ENCODE results near the gene ZNF652.

Gene ZNF652

GRCh38 chr17:49387498-49388289 is 25.6 kb upstream of the ZNF652 start:
- no peaks in the 10 kb centered on the region for H3K36me3 ChIP-seq
- no peak for DNase-seq
- no peak overlapping the region for H3K4me3 ChIP-seq (ENCODE audit: low read depth, low read length)

DNA sequence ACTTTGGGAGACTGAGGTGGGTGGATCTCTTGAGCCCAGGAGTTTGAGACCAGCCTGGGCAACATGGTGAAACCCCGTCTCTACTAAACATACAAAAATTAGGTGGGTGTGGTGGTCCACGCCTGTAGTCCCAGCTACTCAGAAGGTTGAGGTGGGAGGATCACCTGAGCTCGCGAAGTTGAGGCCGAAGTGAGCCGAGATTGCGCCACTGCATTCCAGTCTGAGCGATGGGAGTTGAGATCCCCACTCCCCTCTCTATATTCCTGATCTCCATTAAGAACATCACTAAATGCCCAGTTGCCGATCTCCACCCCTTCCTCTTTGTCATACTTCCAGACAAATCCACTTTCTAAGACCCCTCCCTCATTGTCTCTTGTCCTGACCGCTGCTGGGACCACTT is 24.3 kb upstream of the ZNF652 start:
- DNase-seq: no peak
- H3K4me3 ChIP-seq (ENCODE audit: low read depth, low read length): no peak overlapping the region
- peaks cover 13% of the 10 kb centered on the region for H3K4me1 ChIP-seq
- TF ChIP-seq, protein P1, sequence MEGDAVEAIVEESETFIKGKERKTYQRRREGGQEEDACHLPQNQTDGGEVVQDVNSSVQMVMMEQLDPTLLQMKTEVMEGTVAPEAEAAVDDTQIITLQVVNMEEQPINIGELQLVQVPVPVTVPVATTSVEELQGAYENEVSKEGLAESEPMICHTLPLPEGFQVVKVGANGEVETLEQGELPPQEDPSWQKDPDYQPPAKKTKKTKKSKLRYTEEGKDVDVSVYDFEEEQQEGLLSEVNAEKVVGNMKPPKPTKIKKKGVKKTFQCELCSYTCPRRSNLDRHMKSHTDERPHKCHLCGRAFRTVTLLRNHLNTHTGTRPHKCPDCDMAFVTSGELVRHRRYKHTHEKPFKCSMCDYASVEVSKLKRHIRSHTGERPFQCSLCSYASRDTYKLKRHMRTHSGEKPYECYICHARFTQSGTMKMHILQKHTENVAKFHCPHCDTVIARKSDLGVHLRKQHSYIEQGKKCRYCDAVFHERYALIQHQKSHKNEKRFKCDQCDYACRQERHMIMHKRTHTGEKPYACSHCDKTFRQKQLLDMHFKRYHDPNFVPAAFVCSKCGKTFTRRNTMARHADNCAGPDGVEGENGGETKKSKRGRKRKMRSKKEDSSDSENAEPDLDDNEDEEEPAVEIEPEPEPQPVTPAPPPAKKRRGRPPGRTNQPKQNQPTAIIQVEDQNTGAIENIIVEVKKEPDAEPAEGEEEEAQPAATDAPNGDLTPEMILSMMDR (IDR thresholded peaks at IDR 0.05; ENCODE audit: low read depth, low read length): no peak
- H3K36me3 ChIP-seq: no peaks in the 10 kb centered on the region
- no peaks in the 10 kb centered on the region for H3K27me3 ChIP-seq
- no peaks in the 10 kb centered on the region for H3K9me3 ChIP-seq

More at GRCh38 chr17:49387498-49388289, 25.6 kb upstream of the ZNF652 start:
- peaks cover 13% of the 10 kb centered on the region for H3K4me1 ChIP-seq
- H3K27me3 ChIP-seq: no peaks in the 10 kb centered on the region
- H3K9me3 ChIP-seq: no peaks in the 10 kb centered on the region
- TF ChIP-seq, protein P1 (IDR thresholded peaks at IDR 0.05; ENCODE audit: low read depth, low read length): no peak

DNA sequence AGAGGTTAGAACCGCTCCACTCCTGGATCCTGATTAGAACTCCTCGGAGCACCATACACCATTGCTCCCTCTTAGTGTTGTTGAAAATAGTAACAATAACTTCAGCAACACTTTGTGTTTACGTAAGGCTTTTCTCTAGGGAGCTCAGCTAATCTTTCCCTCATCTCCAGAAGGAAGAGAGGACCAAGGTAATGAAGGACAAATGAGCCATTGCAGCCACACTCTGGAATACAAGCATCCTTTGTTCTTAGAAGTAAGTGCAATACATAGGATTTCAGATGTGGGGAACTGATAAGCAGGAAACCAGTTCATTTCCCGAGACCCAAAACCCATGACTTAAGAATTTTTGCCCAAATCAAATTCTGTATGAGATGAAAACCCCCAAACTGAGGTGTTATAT is 22.9 kb upstream of the ZNF652 start:
- Histone ChIP-seq H3K9me3 (no peaks in the 10 kb centered on the region), H3K4me3 (ENCODE audit: low read depth, low read length) (no peak overlapping the region), H3K36me3 (no peaks in the 10 kb centered on the region), H3K4me1 (peaks cover 2% of the 10 kb centered on the region; the same call in 1 of the 2 replicates), H3K27me3 (no peaks in the 10 kb centered on the region)
- DNase-seq: no peak
- TF ChIP-seq, protein P1 (IDR thresholded peaks at IDR 0.05; ENCODE audit: low read depth, low read length): no peak

DNA sequence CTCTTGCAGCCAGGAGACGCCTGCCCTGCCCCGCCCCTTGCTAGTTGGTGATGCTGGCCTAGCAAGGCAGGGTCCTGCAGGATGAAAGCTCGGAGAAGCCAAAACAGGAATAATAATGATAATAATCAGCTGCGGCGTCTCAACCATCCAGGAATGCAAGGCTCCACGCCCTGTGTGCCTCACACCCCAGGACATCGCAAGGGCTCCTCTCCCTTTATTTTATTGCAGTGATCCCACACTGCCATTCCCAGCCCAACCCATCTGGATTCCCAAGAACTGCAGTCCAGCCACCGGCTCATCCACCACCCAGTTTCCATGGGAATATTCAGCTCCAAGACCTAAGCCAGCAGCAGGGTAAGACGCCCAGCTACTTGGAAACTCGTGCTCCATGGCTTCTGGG is 21.0 kb upstream of the ZNF652 start:
- no peak for DNase-seq
- Histone ChIP-seq H3K27me3 (no peaks in the 10 kb centered on the region), H3K9me3 (peaks cover 4% of the 10 kb centered on the region; the same call in 1 of the 2 replicates), H3K4me1 (no peaks in the 10 kb centered on the region), H3K4me3 (ENCODE audit: low read depth, low read length) (no peak overlapping the region), H3K36me3 (no peaks in the 10 kb centered on the region)
- TF ChIP-seq, protein P1 (IDR thresholded peaks at IDR 0.05; ENCODE audit: low read depth, low read length): no peak

GRCh38 chr17:49382556-49382955 is 20.5 kb upstream of the ZNF652 start:
- Histone ChIP-seq H3K9me3 (peaks cover 4% of the 10 kb centered on the region; the same call in 1 of the 2 replicates), H3K4me1 (no peaks in the 10 kb centered on the region), H3K27me3 (no peaks in the 10 kb centered on the region), H3K36me3 (no peaks in the 10 kb centered on the region), H3K4me3 (ENCODE audit: low read depth, low read length) (no peak overlapping the region)
- DNase-seq: no peak
- TF ChIP-seq, protein P1 (IDR thresholded peaks at IDR 0.05; ENCODE audit: low read depth, low read length): no peak

- H3K4me1 ChIP-seq: no peaks in the 10 kb centered on the region
- TF ChIP-seq, protein P1 (IDR thresholded peaks at IDR 0.05; ENCODE audit: low read depth, low read length): no peak
- no peak for DNase-seq
These were observed 19.7 kb upstream of the ZNF652 start for GRCh38 chr17:49381793-49382192.

More at GRCh38 chr17:49381793-49382192, 19.7 kb upstream of the ZNF652 start:
- H3K9me3 ChIP-seq: peaks cover 4% of the 10 kb centered on the region; the same call in 1 of the 2 replicates
- no peaks in the 10 kb centered on the region for H3K27me3 ChIP-seq
- H3K4me3 ChIP-seq (ENCODE audit: low read depth, low read length): no peak overlapping the region
- H3K36me3 ChIP-seq: no peaks in the 10 kb centered on the region
